ENCODE measurements around the gene SLC66A3.

Gene SLC66A3

DNA sequence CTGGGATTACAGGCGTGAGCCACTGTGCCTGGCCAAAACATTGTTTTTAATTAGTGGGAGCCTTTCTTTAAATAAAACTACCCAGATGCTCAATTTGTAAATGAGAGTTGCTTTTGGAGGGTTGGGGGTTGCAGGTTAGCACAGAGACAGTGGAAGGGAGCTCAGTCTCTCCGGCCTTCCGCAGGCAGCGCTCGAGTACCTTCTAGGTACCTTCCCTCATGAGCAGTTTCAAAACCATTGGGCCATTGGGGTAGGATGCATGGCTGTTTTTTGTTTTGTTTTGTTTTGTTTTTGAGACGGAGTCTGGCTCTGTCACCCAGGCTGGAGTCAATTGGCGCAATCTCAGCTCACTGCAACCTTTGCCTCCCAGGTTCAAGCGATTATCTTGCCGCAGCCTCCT lies 19.0 kb downstream of the SLC66A3 start:
- H3K27ac ChIP-seq (ENCODE audit: extremely low read depth, low read depth, low read length) = no peak overlapping the region
- H3K4me1 ChIP-seq (ENCODE audit: control insufficient read depth, insufficient read depth, low read length) = no peaks in the 10 kb centered on the region
- no peak for TF ChIP-seq ZNF223 (tag by site-specific recombination; IDR thresholded peaks at IDR 0.05)
- TF ChIP-seq, protein P1, sequence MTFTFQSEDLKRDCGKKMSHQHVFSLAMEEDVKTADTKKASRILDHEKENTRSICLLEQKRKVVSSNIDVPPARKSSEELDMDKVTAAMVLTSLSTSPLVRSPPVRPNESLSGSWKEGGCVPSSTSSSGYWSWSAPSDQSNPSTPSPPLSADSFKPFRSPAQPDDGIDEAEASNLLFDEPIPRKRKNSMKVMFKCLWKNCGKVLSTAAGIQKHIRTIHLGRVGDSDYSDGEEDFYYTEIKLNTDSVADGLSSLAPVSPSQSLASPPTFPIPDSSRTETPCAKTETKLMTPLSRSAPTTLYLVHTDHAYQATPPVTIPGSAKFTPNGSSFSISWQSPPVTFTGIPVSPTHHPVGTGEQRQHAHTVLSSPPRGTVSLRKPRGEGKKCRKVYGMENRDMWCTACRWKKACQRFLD (tag by site-specific recombination; IDR thresholded peaks at IDR 0.05) = no peak
- TF ChIP-seq SP7 (tag by site-specific recombination; IDR thresholded peaks at IDR 0.05) = no peak
- TF ChIP-seq ZFP37 (tag by site-specific recombination; IDR thresholded peaks at IDR 0.05) = no peak
- no peak for TF ChIP-seq SETDB1 (IDR thresholded peaks at IDR 0.05; ENCODE audit: insufficient read length, low read length)
- no peak overlapping the region for H3K4me3 ChIP-seq (ENCODE audit: low read depth, low read length)
- CTCF ChIA-PET = no interaction called here
- POLR2A ChIA-PET = no interaction called here
- H3K36me3 ChIP-seq (ENCODE audit: control insufficient read depth in 2 of 2, insufficient read depth in 1 of 2, low read length in 2 of 2) = peaks cover 0 to 3% of the 10 kb centered on the region in 2 experiments; a peak in 1 of 3 replicates
- H3K9me3 ChIP-seq (ENCODE audit: control insufficient read depth, insufficient read depth, low read depth, low read length) = no peaks in the 10 kb centered on the region

DNA sequence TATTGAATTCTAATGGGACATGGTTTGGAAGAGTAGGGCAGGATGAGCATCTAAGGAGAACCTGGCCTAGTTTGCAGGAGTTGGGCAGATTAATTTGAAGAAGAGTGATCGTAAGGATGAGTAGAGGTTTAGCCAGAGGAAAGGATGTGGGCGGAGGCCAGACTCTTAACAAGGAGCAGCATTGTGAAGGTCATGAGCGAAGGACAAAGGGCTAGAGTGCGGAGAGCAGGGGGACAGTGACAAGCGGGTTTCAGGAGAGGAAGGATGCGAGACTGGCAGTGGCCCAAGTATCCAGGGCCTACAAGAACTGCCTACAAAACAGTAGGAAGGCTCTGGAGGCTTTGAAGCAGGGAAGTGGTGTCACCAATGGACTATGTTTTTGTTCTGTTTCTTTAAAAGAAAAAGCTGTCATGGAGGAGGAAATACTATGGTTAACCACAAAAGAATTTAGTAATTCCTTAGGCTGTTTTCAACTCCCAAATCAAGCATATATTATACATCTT lies 20.1 kb downstream of the SLC66A3 start:
- Histone ChIP-seq H3K4me1 (ENCODE audit: control insufficient read depth, insufficient read depth, low read length) (no peaks in the 10 kb centered on the region), H3K9me3 (ENCODE audit: control insufficient read depth, insufficient read depth, low read depth, low read length) (no peaks in the 10 kb centered on the region), H3K36me3 (ENCODE audit: control insufficient read depth in 2 of 2, insufficient read depth in 1 of 2, low read length in 2 of 2) (peaks cover 0 to 8% of the 10 kb centered on the region in 2 experiments; a peak in 1 of 3 replicates), H3K27ac (ENCODE audit: extremely low read depth, low read depth, low read length) (no peak overlapping the region), H3K4me3 (ENCODE audit: low read depth, low read length) (no peak overlapping the region)
- TF ChIP-seq SALL2 (tag by site-specific recombination; IDR thresholded peaks at IDR 0.05; ENCODE audit: borderline replicate concordance) (no peak), MEIS1 (CRISPR knock-in tag; IDR thresholded peaks at IDR 0.05; ENCODE audit: borderline replicate concordance) (no peak), ZNF776 (tag by site-specific recombination; IDR thresholded peaks at IDR 0.05; ENCODE audit: borderline replicate concordance) (no peak), BCL11B (tag by site-specific recombination; IDR thresholded peaks at IDR 0.05; ENCODE audit: low read depth) (no peak), ZNF350 (tag by site-specific recombination; IDR thresholded peaks at IDR 0.05) (no peak), PRDM1 (tag by site-specific recombination; IDR thresholded peaks at IDR 0.05) (no peak), ZFP37 (tag by site-specific recombination; IDR thresholded peaks at IDR 0.05) (no peak), WT1 (tag by site-specific recombination; IDR thresholded peaks at IDR 0.05) (no peak)
- TF ChIP-seq, protein P1 (tag by site-specific recombination; IDR thresholded peaks at IDR 0.05) = no peak
- TF ChIP-seq, protein P2, sequence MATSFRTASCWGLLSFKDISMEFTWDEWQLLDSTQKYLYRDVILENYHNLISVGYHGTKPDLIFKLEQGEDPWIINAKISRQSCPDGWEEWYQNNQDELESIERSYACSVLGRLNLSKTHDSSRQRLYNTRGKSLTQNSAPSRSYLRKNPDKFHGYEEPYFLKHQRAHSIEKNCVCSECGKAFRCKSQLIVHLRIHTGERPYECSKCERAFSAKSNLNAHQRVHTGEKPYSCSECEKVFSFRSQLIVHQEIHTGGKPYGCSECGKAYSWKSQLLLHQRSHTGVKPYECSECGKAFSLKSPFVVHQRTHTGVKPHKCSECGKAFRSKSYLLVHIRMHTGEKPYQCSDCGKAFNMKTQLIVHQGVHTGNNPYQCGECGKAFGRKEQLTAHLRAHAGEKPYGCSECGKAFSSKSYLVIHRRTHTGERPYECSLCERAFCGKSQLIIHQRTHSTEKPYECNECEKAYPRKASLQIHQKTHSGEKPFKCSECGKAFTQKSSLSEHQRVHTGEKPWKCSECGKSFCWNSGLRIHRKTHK (tag by site-specific recombination; IDR thresholded peaks at IDR 0.05) = no peak
- ChIA-PET CTCF (interaction anchor here (0.9 to 1.2 kb wide), 2 partner anchors 43 to 45 kb away, joined by 3 to 8 read pairs; a partner anchor contains a TSS), POLR2A (no interaction called here)

DNA sequence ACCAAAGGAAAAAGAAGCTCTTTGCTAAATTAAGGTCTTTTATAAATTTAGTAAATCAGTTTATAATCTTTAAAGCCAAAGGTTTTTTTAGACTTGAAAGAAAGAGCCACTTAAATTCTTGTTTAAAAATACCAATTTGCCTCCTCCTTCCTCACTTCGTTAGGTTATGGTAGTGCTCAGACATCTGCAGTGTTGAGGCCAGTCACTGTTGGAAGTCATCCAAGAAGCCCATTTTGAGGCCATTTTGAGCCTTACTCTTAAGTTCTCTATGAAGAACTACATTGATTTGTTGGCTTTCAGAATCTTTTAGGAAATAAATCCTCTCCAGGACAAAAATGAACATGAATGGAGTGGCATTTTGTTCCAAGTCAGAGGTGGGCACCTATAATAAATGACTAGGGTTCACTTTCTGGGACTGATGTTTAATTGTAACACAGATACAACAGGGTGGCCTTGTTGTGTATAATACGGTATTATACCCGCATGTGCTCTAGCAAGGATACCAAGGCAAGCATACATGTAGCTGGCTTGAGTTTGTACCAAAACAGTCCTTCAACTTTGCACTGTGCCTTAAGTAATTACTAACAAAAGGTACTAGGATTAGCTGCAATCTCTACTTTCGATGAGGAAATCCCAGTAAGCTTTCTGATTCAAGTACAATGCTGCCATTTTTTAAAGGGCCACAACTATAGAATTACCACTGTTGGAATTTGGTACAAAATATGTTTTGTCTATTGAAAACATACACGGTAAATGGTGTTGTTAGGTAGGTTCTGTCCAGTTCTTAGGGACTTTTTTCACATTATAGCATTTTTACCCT lies 22.8 kb downstream of the SLC66A3 start:
- ChIA-PET CTCF (interaction anchor here (1.2 kb wide), 1 partner anchor 57 kb away, joined by 3 read pairs; no protein-coding TSS in a partner anchor), POLR2A (no interaction called here)
- Histone ChIP-seq H3K4me3 (ENCODE audit: low read depth, low read length) (no peak overlapping the region), H3K36me3 (ENCODE audit: control insufficient read depth in 2 of 2, insufficient read depth in 1 of 2, low read length in 2 of 2) (peaks cover 3 to 11% of the 10 kb centered on the region in 2 experiments; a peak in 2 of 3 replicates), H3K4me1 (ENCODE audit: control insufficient read depth, insufficient read depth, low read length) (no peaks in the 10 kb centered on the region), H3K27ac (ENCODE audit: extremely low read depth, low read depth, low read length) (no peak overlapping the region), H3K9me3 (ENCODE audit: control insufficient read depth, insufficient read depth, low read depth, low read length) (no peaks in the 10 kb centered on the region)
- TF ChIP-seq ZBTB8A (tag by site-specific recombination; IDR thresholded peaks at IDR 0.05) = peak; percentile 32; the same call in 1 of the 2 replicates
- no peak for TF ChIP-seq ZNF654 (tag by site-specific recombination; IDR thresholded peaks at IDR 0.05; ENCODE audit: low read depth)
